ENCODE measurements around the gene DNAH2. TPM values are rescaled to one million over a fixed set of nuclear protein-coding genes. Genes with fewer than 3 reads are reported as not detected.

The DNAH2 gene
- total RNA-seq, 1 donor from 2014 or later, result not detected

DNA sequence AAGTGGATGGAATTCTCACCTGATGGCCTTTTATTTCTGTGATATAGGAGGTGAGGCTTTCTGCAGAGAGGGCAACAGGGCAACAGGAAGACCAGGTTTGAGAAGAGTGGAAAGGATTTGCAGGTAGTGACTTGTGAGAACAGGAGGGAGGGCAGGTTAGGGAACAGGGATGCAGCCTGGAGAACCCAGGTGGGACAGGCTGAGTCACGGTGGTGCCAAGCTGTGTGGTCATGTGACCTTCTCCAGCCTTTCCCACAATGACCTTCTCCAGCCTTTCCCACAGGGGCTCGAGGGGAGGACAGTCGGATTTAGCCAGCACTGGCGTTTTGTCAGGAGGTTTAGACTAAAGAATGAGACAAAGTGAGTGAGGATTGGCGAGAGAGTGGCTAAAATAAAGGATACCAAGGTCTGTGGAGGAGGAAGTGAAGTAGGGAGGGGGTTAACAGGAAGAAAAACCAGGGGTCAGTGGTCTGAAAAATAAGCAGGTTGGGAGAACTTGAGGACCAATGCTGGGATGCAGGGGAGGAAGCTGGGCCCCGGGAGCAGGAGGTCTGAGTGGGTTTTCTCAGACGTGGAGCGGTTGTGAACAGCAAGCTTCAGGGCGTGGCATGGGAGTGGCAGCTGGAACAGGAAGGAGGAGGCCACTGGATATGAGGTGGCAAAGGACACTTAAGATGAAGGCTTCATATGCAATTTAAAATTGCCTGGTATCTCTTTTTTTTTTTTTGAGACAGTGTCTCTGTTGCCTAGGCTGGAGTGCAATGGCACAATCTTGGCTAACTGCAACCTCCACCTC, 37.7 kb downstream of the DNAH2 start:
- Mint-ChIP-seq H3K36me3 (ENCODE audit: low read depth) (no peaks in the 10 kb centered on the region), H3K4me3 (no peak overlapping the region), H3K27me3 (peaks cover 6% of the 10 kb centered on the region), H3K27ac (no peak overlapping the region), H3K9me3 (no peaks in the 10 kb centered on the region), H3K4me1 (no peaks in the 10 kb centered on the region)
- no peak for DNase-seq
- intact Hi-C loops (cut with micrococcal nuclease), result no loop called here

DNA sequence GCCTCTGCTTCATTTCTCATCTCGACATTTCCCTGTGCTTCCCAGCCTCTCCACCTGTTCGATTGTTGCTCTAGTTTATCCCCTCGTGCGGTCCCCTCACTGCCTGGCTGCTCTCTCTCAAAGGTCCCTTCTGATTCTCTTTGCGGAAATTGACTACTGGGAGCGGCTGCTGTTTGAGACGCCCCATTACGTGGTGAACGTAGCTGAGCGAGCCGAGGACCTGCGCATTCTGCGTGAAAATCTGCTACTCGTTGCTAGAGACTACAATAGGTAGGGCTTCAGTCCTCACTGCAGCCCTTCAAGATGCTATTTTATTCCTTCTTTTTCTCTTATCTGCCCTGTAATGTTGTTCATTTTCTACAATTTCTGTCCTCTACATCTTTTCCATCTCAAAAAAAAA, 39.4 kb downstream of the DNAH2 start:
- H3K27me3 Mint-ChIP-seq, result peaks cover 6% of the 10 kb centered on the region
- intact Hi-C loops (cut with micrococcal nuclease), result no loop called here
- H3K36me3 Mint-ChIP-seq (ENCODE audit: low read depth), result no peaks in the 10 kb centered on the region
- no peak overlapping the region for H3K4me3 Mint-ChIP-seq
- H3K4me1 Mint-ChIP-seq, result no peaks in the 10 kb centered on the region
- no peak for DNase-seq
- H3K27ac Mint-ChIP-seq, result no peak overlapping the region
- no peaks in the 10 kb centered on the region for H3K9me3 Mint-ChIP-seq

DNA sequence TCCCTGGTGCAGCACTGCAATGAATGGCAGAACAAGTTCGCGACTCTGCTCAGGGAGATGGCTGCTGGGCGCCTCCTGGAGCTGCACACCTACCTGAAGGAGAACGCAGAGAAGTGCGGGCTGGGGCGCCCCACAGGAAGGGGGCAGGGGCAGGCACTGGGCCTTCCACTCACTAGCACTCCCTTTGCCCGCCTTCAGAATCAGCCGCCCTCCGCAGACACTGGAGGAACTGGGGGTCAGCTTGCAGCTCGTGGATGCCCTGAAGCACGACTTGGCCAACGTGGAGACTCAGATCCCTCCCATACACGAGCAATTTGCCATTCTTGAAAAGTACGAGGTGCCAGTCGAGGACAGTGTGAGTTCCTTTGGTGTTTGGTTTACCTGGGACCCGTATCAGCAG, 46.4 kb downstream of the DNAH2 start:
- H3K4me3 Mint-ChIP-seq, result no peak overlapping the region
- H3K4me1 Mint-ChIP-seq, result no peaks in the 10 kb centered on the region
- no peaks in the 10 kb centered on the region for H3K9me3 Mint-ChIP-seq
- intact Hi-C loops (cut with micrococcal nuclease), result no loop called here
- DNase-seq, result no peak
- peaks cover 3% of the 10 kb centered on the region for H3K27me3 Mint-ChIP-seq
- H3K27ac Mint-ChIP-seq, result no peak overlapping the region
- H3K36me3 Mint-ChIP-seq (ENCODE audit: low read depth), result no peaks in the 10 kb centered on the region

DNA sequence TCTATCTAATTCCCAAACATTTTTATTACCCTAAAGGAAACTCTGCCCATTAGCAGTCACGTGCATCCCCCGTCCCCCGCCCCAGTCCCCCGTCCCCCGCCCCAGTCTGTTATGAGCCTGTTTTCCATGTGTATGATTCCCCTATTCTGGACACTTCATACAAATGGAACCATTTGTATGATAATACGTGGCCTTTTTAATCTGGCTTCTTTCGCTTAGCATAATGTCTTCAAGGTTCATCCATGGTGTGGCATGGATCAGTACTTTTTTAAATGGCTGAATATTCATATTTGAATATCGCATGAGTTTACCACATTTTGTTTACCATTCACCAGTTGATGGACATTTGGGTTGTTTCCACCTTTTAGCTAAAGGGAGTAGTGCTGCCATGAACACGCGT, 49.5 kb downstream of the DNAH2 start:
- Mint-ChIP-seq H3K4me1 (no peaks in the 10 kb centered on the region), H3K36me3 (ENCODE audit: low read depth) (no peaks in the 10 kb centered on the region), H3K9me3 (no peaks in the 10 kb centered on the region), H3K4me3 (no peak overlapping the region), H3K27ac (no peak overlapping the region), H3K27me3 (peaks cover 9% of the 10 kb centered on the region)
- no peak for DNase-seq
- intact Hi-C loops (cut with micrococcal nuclease), result no loop called here

DNA sequence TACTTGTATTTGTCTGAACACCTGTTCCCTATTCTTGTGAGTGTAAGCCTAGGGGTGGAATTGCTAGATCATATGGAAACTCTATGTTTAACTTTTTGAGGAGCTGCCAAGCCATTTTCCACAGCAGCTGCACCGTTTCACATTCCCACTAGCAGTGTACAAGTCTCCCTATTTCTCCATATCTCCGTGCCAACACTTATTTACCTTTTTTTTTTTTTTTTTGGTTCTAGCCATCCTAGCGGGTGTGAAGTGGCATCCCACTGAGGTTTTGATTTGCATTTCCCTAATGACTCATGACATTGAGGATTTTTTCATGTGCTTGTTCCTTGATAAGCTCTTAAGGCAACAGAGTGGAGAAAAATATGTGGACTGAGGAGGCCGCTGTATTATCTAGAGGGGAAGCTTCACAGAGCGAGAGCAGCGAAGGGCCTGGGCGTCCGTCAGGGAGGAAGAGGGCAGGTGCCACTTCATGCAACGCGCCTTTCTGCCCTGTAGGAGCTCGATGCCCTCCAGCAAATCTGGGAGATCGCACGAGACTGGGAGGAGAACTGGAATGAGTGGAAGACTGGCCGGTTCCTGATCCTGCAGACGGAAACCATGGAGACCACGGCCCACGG, 50.0 kb downstream of the DNAH2 start:
- Mint-ChIP-seq H3K27me3 (peaks cover 9% of the 10 kb centered on the region), H3K4me3 (no peak overlapping the region), H3K27ac (no peak overlapping the region), H3K4me1 (no peaks in the 10 kb centered on the region), H3K36me3 (ENCODE audit: low read depth) (no peaks in the 10 kb centered on the region), H3K9me3 (no peaks in the 10 kb centered on the region)
- intact Hi-C loops (cut with micrococcal nuclease), result no loop called here
- DNase-seq, result no peak

DNA sequence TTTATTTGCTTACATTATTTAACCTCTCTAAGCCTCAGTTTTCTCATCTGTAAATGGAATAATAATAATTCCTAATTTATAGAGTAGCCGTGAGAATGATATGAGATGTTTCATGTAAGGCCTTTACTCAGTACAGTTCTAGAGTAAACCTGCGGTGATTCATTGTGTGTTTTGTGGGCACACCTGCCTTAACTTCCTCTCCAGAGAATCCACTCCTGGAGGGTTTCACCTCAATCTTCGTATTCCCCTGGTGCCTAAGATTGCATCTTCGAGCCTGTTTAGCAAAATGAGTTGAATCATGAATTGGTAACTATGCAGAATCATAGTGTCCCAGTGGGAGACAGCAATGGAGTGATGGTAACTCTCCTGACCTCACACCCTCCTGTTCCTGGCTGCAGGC, 52.3 kb downstream of the DNAH2 start:
- Mint-ChIP-seq H3K36me3 (ENCODE audit: low read depth) (no peaks in the 10 kb centered on the region), H3K4me3 (no peak overlapping the region), H3K27ac (no peak overlapping the region), H3K9me3 (no peaks in the 10 kb centered on the region), H3K27me3 (peaks cover 20% of the 10 kb centered on the region), H3K4me1 (no peaks in the 10 kb centered on the region)
- intact Hi-C loops (cut with micrococcal nuclease), result no loop called here
- no peak for DNase-seq

DNA sequence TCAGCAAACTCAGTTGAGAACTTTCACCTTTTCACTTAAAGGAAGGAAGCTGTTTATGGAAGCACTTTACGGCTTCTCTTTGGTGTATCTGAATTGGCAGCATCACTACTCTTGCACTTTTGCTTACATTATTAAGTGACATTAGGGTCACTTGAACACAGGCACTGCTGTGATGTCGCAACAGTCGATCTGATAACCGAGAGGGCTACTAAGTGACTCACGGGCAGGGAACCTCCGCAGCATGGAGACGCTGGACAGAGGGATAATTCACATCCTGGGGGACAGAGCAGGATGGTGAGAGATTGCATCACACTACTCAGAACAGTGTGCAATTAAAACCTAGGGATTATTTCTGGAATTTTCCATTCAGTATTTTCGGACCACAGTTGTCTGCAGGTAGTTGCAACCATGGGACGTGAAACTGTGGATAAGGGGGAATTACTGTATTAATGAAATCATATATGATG, 56.5 kb downstream of the DNAH2 start:
- no peak overlapping the region for H3K27ac Mint-ChIP-seq
- DNase-seq, result no peak
- no peaks in the 10 kb centered on the region for H3K9me3 Mint-ChIP-seq
- H3K4me3 Mint-ChIP-seq, result no peak overlapping the region
- intact Hi-C loops (cut with micrococcal nuclease), result no loop called here
- H3K27me3 Mint-ChIP-seq, result peaks cover 23% of the 10 kb centered on the region
- no peaks in the 10 kb centered on the region for H3K36me3 Mint-ChIP-seq (ENCODE audit: low read depth)
- no peaks in the 10 kb centered on the region for H3K4me1 Mint-ChIP-seq

DNA sequence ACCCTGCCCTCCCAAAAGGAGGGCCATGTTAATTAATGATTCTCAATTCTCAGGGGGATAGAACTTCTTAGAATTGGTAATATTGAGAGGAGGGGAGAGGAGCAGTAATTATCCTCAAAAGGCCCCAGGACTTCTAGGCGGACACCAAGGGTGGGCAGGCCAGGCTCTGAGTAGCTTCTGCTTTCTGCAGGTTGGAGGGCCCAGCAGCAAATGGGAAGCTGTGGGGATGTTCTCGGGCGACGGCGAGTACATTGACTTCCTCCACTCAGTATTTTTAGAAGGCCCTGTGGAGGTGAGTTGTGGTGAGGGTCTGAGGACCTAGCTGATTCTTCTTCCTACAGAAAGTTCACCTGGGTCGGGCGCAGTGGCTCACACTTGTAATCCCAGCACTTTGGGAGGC, 57.5 kb downstream of the DNAH2 start:
- Mint-ChIP-seq H3K27me3 (peaks cover 21% of the 10 kb centered on the region), H3K4me1 (no peaks in the 10 kb centered on the region), H3K27ac (no peak overlapping the region), H3K36me3 (ENCODE audit: low read depth) (no peaks in the 10 kb centered on the region), H3K9me3 (no peaks in the 10 kb centered on the region), H3K4me3 (no peak overlapping the region)
- DNase-seq, result no peak
- intact Hi-C loops (cut with micrococcal nuclease), result no loop called here

DNA sequence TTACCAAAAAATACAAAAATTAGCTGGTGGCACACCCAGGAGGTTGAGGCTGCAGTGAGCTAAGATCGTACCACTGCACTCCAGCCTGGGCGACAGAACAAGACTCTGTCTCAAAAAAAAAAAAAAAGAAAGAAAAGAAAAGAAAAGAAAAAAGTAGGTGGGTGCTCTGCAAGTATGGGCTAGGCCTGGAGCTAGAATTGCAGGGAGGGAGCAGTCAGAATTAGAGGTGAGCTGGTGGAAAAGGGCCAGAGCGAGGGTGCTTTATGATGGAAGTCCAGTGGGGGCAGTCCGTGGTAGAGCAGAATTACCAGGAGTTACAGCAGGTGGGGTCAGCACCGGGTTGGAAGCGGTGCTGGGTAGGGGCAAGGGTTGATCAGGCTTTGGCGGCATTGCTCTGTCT, 59.5 kb downstream of the DNAH2 start:
- H3K27ac Mint-ChIP-seq, result no peak overlapping the region
- no peak for DNase-seq
- intact Hi-C loops (cut with micrococcal nuclease), result no loop called here
- no peaks in the 10 kb centered on the region for H3K9me3 Mint-ChIP-seq
- H3K36me3 Mint-ChIP-seq (ENCODE audit: low read depth), result no peaks in the 10 kb centered on the region
- peaks cover 16% of the 10 kb centered on the region for H3K27me3 Mint-ChIP-seq
- no peaks in the 10 kb centered on the region for H3K4me1 Mint-ChIP-seq
- no peak overlapping the region for H3K4me3 Mint-ChIP-seq

DNA sequence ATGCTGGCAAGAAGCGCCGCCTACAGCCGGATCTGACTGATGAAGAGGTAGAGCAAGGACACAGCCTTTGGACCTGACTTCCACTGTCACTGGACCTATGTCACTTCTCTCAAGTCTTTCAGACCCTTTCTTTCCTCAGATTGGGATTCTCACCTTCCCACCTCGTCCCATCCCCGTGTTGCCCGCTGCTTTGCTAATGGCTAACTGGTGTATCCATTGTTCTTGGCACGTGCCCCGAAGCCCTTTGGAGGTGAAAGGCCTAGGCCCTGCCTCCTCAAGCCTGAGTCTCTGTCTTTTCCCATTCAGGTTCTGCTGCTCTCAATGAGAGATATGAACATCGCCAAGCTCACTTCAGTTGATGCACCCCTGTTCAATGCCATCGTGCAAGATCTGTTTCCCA, 63.2 kb downstream of the DNAH2 start:
- no peaks in the 10 kb centered on the region for H3K36me3 Mint-ChIP-seq (ENCODE audit: low read depth)
- peaks cover 10% of the 10 kb centered on the region for H3K27me3 Mint-ChIP-seq
- no peaks in the 10 kb centered on the region for H3K4me1 Mint-ChIP-seq
- no peak overlapping the region for H3K4me3 Mint-ChIP-seq
- intact Hi-C loops (cut with micrococcal nuclease), result no loop called here
- no peak for DNase-seq
- H3K9me3 Mint-ChIP-seq, result no peaks in the 10 kb centered on the region
- no peak overlapping the region for H3K27ac Mint-ChIP-seq

DNA sequence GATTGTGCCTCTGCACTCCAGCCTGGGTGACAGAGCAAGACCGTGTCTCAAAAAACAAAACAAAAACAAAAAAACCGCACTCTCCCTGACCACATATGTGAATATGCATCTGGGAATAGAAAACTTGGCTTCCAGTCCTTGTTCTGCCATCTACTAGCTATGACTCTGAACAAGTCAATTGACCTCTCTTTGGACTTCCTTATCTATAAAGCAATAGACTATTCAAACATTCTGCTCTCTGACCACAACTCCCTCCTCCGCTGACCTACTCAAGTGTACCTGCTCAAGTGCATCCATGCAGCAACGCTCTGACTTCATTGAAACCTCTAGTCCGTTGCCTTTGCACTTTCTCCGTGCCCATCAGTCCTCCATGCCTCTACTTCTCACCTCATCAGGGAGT, 63.9 kb downstream of the DNAH2 start:
- Mint-ChIP-seq H3K4me1 (no peaks in the 10 kb centered on the region), H3K36me3 (ENCODE audit: low read depth) (no peaks in the 10 kb centered on the region), H3K27me3 (peaks cover 8% of the 10 kb centered on the region), H3K4me3 (no peak overlapping the region), H3K27ac (no peak overlapping the region), H3K9me3 (no peaks in the 10 kb centered on the region)
- DNase-seq, result no peak
- intact Hi-C loops (cut with micrococcal nuclease), result no loop called here

DNA sequence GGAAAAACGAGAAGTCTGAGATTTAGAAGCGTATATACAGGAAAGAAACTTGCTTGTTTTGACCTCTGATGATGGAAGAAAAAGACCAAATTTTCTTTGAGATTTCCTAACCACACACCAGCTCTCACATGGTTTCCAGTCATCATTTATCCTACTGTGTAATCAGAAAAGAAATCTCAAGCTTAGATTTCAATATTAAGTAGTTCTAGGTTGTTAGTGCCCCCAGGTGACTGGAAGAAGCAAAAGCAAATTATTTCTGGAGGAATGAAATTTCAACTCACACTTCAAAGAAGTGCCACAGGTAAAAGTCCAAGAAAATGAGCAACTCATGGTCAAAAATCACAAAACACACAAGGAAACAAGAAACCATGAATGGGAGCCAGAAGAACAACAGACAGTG, 64.7 kb downstream of the DNAH2 start:
- Mint-ChIP-seq H3K36me3 (ENCODE audit: low read depth) (no peaks in the 10 kb centered on the region), H3K4me3 (no peak overlapping the region), H3K4me1 (no peaks in the 10 kb centered on the region), H3K27ac (no peak overlapping the region), H3K27me3 (peaks cover 8% of the 10 kb centered on the region), H3K9me3 (no peaks in the 10 kb centered on the region)
- intact Hi-C loops (cut with micrococcal nuclease), result no loop called here
- no peak for DNase-seq

DNA sequence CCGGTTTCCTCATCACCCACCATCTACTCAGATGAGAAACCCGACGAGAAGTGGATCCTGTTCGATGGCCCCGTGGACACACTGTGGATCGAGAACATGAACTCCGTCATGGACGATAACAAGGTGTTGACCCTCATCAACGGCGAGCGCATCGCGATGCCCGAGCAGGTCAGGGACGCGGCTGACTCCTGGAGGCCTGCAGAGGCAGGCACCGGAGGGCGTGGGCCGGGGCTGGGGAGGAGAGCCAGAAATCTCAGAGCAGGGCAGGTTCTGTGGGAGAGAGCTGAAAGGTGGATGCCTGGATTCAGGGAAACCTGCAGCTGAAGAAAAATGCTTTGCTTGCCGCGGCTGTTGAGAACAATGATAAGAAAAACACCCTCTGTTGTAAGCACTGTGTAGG, 69.3 kb downstream of the DNAH2 start:
- no peaks in the 10 kb centered on the region for H3K36me3 Mint-ChIP-seq (ENCODE audit: low read depth)
- H3K4me1 Mint-ChIP-seq, result no peaks in the 10 kb centered on the region
- no peak for DNase-seq
- peaks cover 7% of the 10 kb centered on the region for H3K27me3 Mint-ChIP-seq
- no peak overlapping the region for H3K4me3 Mint-ChIP-seq
- H3K9me3 Mint-ChIP-seq, result no peaks in the 10 kb centered on the region
- H3K27ac Mint-ChIP-seq, result no peak overlapping the region
- intact Hi-C loops (cut with micrococcal nuclease), result no loop called here

DNA sequence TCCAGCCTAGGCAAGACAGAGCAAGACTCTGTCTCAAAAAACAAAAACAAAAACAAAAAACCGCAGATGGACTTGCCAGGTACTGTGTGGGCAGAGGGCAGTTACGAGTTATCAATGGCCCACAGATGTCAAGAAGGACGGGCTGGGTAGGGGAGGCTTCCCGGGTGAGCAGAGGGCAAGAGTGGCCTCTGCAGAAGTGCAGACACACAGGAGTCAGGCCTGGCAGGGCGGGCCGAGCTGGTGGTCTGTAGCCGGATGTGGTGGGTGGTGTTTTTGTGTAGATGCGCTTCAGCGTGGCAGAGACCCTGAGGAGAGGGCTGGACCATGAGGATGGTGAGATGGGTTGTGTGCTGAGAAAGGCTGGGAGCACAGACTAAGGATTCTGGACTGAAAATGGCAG, 71.6 kb downstream of the DNAH2 start:
- intact Hi-C loops (cut with micrococcal nuclease), result no loop called here
- H3K36me3 Mint-ChIP-seq (ENCODE audit: low read depth), result no peaks in the 10 kb centered on the region
- no peak overlapping the region for H3K4me3 Mint-ChIP-seq
- H3K4me1 Mint-ChIP-seq, result no peaks in the 10 kb centered on the region
- H3K27me3 Mint-ChIP-seq, result peaks cover 2% of the 10 kb centered on the region
- no peak for DNase-seq
- H3K27ac Mint-ChIP-seq, result no peak overlapping the region
- no peaks in the 10 kb centered on the region for H3K9me3 Mint-ChIP-seq

DNA sequence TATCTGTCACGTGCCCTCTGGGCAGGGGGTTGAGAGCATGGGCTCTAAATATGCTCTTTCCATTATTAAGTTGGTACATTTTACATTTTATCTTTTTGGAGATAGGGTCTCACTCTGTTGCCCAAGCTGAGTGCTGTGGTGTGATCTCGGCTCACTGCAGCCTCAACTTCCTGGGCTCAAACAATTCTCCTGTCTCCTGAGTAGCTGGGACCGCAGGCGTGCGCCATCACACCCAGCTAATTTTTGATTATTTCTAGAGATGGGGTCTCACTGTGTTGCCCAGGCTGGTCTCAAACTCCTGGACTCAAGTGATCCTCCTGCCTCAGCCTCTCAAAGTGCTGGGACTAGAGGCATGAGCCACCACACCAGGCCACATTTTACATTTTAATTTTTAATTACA, 72.6 kb downstream of the DNAH2 start:
- H3K4me3 Mint-ChIP-seq, result no peak overlapping the region
- no peak overlapping the region for H3K27ac Mint-ChIP-seq
- no peak for DNase-seq
- H3K4me1 Mint-ChIP-seq, result no peaks in the 10 kb centered on the region
- no peaks in the 10 kb centered on the region for H3K9me3 Mint-ChIP-seq
- no peaks in the 10 kb centered on the region for H3K36me3 Mint-ChIP-seq (ENCODE audit: low read depth)
- intact Hi-C loops (cut with micrococcal nuclease), result no loop called here
- H3K27me3 Mint-ChIP-seq, result peaks cover 2% of the 10 kb centered on the region
